ENCODE results near the gene VPS11.

VPS11 gene

DNA sequence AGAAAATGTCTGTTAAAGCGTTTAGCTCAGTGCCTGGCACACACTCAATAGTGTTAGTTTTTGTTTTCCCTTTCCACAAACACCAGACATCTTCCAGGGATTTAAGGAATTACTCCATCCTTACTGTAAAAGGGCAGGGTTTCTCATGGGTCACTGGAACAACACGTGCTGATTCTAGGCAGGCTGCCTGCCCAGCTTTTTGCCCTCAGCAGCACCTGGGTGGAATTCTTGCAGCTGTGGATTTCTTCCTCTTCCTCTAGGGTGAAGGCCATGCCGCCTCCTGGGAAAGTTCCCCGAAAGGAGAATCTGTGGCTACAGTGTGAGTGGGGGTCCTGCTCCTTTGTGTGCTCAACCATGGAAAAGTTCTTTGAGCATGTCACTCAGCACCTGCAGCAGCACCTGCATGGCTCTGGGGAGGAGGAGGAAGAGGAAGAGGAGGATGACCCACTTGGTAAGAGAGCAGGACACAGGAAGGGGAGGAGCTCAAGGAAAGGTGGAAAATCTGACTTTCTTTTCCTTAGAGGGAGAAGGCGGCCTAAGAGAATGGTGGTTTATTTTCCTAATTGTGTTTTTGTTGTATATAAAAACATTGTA, 59.2 kb downstream of the VPS11 start:
- DNase-seq: no peak

DNA sequence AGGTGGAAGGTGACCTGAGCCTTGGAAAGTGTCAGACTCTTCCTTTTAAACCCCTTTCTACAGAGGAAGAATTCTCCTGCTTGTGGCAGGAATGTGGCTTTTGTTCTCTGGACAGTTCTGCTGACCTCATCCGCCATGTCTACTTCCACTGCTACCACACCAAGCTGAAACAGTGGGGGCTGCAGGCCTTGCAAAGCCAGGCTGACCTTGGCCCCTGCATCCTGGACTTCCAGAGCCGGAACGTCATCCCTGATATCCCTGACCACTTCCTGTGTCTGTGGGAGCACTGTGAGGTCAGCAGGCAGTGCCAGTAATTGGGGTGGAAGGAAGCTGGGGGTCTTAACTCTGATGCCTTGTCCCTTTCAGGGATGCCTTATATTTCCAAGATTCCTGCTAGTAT, 63.0 kb downstream of the VPS11 start:
- DNase-seq: no peak
